ENCODE data around the gene SPEF1. TPM values are rescaled to one million over a fixed set of nuclear protein-coding genes. Genes with fewer than 3 reads are reported as not detected.

Gene SPEF1
- total RNA-seq, 4 donors from 2014 or later, result 0.14 TPM; not detected in 3

GRCh38 chr20:3751305-3751674, 30.0 kb downstream of the SPEF1 start:
- TF ChIP-seq, protein P1, sequence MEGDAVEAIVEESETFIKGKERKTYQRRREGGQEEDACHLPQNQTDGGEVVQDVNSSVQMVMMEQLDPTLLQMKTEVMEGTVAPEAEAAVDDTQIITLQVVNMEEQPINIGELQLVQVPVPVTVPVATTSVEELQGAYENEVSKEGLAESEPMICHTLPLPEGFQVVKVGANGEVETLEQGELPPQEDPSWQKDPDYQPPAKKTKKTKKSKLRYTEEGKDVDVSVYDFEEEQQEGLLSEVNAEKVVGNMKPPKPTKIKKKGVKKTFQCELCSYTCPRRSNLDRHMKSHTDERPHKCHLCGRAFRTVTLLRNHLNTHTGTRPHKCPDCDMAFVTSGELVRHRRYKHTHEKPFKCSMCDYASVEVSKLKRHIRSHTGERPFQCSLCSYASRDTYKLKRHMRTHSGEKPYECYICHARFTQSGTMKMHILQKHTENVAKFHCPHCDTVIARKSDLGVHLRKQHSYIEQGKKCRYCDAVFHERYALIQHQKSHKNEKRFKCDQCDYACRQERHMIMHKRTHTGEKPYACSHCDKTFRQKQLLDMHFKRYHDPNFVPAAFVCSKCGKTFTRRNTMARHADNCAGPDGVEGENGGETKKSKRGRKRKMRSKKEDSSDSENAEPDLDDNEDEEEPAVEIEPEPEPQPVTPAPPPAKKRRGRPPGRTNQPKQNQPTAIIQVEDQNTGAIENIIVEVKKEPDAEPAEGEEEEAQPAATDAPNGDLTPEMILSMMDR (IDR thresholded peaks at IDR 0.05), result no peak
- no peak for TF ChIP-seq EP300 (IDR thresholded peaks at IDR 0.05; ENCODE audit: low read depth)
- TF ChIP-seq POLR2A (IDR thresholded peaks at IDR 0.05), result no peak
- no peak for TF ChIP-seq POLR2AphosphoS5 (IDR thresholded peaks at IDR 0.05)
- intact Hi-C loops (cut with DNase I; ENCODE audit: low total_unique reads), result no loop called here

DNA sequence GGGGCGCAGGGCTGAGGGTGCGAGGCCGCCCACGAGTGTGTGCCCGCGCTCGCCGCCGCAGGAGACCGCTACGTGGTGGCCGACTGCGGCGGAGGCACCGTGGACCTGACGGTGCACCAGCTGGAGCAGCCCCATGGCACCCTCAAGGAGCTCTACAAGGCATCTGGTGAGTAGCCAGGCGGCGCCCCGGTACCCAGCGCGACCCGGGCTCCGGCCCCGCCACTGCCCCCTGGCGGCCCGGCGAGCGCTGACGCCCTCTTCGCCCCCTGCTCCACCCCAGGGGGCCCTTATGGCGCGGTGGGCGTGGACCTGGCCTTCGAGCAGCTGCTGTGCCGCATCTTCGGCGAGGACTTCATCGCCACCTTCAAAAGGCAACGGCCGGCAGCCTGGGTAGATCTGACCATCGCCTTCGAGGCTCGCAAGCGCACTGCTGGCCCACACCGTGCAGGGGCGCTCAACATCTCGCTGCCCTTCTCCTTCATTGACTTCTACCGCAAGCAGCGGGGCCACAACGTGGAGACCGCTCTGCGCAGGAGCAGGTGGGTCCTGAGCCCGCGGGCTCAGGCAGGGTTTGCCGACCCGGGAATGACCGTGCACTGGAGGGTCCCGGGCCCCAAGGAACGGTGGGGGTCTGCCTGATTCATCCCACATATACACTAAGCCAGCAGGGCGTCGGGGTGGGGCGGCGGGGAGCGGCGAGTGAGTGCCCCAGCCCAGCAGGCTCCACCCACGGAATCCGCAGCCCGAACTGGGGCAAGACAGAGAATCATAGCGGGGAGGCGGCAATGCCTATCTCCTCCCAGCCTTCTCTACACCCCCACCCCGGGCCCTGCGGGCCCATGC, 31.3 kb downstream of the SPEF1 start:
- WGBS, 2 donors (ENCODE audit: low coverage in 1 of 2), result 69% methylated on average over 51 of the region's 72 CpGs; no CpG with 5 or more reads in 1 of the 2 donors
- Histone ChIP-seq H3K4me1 (peaks cover 2 to 20% (median 10%) of the 10 kb centered on the region in 4 donors), H3K9me3 (no peaks in the 10 kb centered on the region), H3K36me3 (no peaks in the 10 kb centered on the region), H3K27ac (no peak overlapping the region), H3K4me3 (no peak overlapping the region), H3K27me3 (peaks cover 22% of the 10 kb centered on the region)
- TF ChIP-seq, protein P1 (IDR thresholded peaks at IDR 0.05), result peak; percentile 55 to 71 (median 69)
- no peak for TF ChIP-seq POLR2AphosphoS5 (IDR thresholded peaks at IDR 0.05)
- in situ Hi-C loops (cut with MboI; ENCODE audit: low pct_ligation_motif_present in 1 of 4, low pct_unique_long_range_greater_than_20kb in 1 of 4, low sequenced_read_pairs in 3 of 4), result no loop called here
- DNase-seq, result no peak
- intact Hi-C loops (cut with DNase I; ENCODE audit: low total_unique reads), result no loop called here

More at GRCh38 chr20:3751305-3751674, 30.0 kb downstream of the SPEF1 start:
- Histone ChIP-seq H3K36me3 (no peaks in the 10 kb centered on the region), H3K27me3 (peaks cover 16% of the 10 kb centered on the region), H3K27ac (no peak overlapping the region), H3K4me1 (peaks cover 2 to 20% (median 10%) of the 10 kb centered on the region in 4 donors), H3K4me3 (peak overlapping the region in 2 of 4 donors; percentile 36 to 47), H3K9me3 (no peaks in the 10 kb centered on the region)
- 61 to 71% methylated on average over 4 to 31 of the region's 31 CpGs for WGBS, 2 donors (ENCODE audit: low coverage in 1 of 2)
- in situ Hi-C loops (cut with MboI; ENCODE audit: low pct_ligation_motif_present in 1 of 4, low pct_unique_long_range_greater_than_20kb in 1 of 4, low sequenced_read_pairs in 3 of 4), result no loop called here
- DNase-seq, result no peak

DNA sequence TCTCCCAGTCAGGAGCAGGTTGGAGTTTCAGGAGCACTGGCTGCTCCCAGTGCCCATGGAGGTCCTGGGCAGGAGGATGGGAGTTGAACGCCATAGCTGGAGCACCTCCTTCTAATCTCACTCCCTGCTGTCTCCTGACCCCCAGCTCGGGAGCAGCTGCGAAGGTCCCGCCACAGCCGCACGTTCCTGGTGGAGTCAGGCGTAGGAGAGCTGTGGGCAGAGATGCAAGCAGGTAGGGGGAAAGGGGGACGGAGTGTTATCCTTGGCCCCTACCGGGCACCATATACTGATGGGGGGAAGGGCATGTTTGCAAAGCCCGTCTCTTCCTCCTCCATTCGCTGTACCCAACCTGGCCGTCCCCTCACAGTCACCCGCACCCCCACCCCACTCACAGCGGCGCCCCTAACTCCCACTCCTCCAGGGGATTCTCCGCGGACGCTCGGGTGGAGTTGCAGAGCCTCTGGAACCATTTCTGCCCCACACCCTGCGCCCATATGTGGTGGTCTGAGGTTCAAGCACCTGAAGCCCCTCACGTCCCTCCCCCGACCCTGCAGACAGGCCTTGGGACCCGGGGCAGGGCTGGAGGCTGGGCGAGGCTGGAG, 32.1 kb downstream of the SPEF1 start:
- 78 to 80% methylated on average over 6 to 24 of the region's 24 CpGs for WGBS, 2 donors (ENCODE audit: low coverage in 1 of 2)
- Histone ChIP-seq H3K27me3 (peaks cover 30% of the 10 kb centered on the region), H3K36me3 (no peaks in the 10 kb centered on the region), H3K27ac (no peak overlapping the region), H3K4me3 (no peak overlapping the region), H3K9me3 (no peaks in the 10 kb centered on the region), H3K4me1 (peaks cover 2 to 20% (median 10%) of the 10 kb centered on the region in 4 donors)
- in situ Hi-C loops (cut with MboI; ENCODE audit: low pct_ligation_motif_present in 1 of 4, low pct_unique_long_range_greater_than_20kb in 1 of 4, low sequenced_read_pairs in 3 of 4), result no loop called here
- no peak for DNase-seq
- intact Hi-C loops (cut with DNase I; ENCODE audit: low total_unique reads), result no loop called here
- no peak for TF ChIP-seq POLR2A (IDR thresholded peaks at IDR 0.05)
- TF ChIP-seq, protein P1 (IDR thresholded peaks at IDR 0.05), result no peak
- no peak for TF ChIP-seq POLR2AphosphoS5 (IDR thresholded peaks at IDR 0.05)
- TF ChIP-seq EP300 (IDR thresholded peaks at IDR 0.05; ENCODE audit: low read depth), result no peak

DNA sequence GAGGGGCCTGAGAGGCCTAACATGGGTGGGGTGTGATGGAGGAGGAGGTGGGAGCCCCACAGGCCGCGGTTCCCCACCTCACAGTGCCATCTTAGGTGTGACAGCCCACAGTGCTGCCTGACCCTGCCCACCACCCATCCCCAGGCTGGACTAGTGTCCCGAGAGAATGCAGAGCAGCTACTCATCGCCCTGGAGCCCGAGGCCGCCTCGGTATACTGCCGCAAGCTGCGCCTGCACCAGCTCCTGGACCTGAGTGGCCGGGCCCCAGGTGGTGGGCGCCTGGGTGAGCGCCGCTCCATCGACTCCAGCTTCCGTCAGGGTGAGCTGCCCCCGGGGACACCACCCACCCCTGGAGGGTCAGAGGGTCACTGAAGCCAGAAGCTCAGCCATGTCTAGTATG, 33.2 kb downstream of the SPEF1 start:
- in situ Hi-C loops (cut with MboI; ENCODE audit: low pct_ligation_motif_present in 1 of 4, low pct_unique_long_range_greater_than_20kb in 1 of 4, low sequenced_read_pairs in 3 of 4) (no loop called here), intact Hi-C loops (cut with DNase I; ENCODE audit: low total_unique reads) (no loop called here)
- TF ChIP-seq, protein P1 (IDR thresholded peaks at IDR 0.05), result no peak
- TF ChIP-seq POLR2A (IDR thresholded peaks at IDR 0.05) (no peak), POLR2AphosphoS5 (IDR thresholded peaks at IDR 0.05) (no peak), EP300 (IDR thresholded peaks at IDR 0.05; ENCODE audit: low read depth) (no peak)
- Histone ChIP-seq H3K9me3 (no peaks in the 10 kb centered on the region), H3K27me3 (peaks cover 30% of the 10 kb centered on the region), H3K36me3 (no peaks in the 10 kb centered on the region), H3K27ac (no peak overlapping the region), H3K4me1 (peaks cover 2 to 20% (median 10%) of the 10 kb centered on the region in 4 donors), H3K4me3 (no peak overlapping the region)
- 88% methylated on average over 13 of the region's 16 CpGs; no CpG with 5 or more reads in 1 of the 2 donors for WGBS, 2 donors (ENCODE audit: low coverage in 1 of 2)
- no peak for DNase-seq
